Measurements from ENCODE around the gene DDX1.

DDX1 gene

DNA sequence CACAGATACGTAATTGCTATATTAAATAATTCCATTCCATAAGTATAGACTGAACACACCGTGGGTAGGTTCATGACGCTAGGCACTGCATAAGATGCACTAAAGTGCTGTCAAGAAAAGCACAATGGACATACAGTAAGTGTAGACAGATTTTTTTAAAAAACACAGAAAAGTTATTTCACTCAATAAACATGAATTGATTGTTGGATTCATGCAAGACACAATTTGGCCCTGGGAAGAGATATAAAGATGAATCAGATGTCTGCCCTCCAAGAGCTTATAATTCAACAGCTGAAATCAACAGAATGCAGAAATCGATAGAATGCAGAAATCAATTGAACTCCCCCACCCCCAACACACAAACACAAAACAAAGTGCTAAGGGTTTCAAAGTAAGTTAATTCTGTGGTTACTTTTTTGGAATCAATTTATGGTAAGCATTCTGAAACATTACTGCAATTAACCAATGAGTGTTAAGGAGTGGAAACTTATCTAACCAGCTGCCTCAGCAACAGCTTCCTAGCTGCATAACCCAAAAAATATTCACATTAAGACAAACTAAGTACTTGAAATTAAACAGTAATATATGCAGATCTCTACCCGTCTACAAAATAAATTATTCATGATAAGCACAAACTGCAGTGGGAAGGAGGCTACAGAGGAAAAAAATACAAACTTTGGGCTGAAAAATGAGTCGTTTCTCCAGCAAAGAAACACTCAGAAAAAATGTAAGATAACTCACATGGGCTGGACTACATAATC lies 32.1 kb upstream of the DDX1 start:
- Mint-ChIP-seq H3K4me3 (peak overlapping the region; percentile 42 to 98), H3K4me1 (peaks cover 44% of the 10 kb centered on the region), H3K27me3 (no peaks in the 10 kb centered on the region), H3K27ac (peak overlapping the region in 1 of 2 donors; percentile 45), H3K9me3 (peaks cover 0 to 4% of the 10 kb centered on the region in 2 donors)
- ATAC-seq (no peak), DNase-seq (no peak)

GRCh38 chr2:15560140-15560987 lies 31.3 kb upstream of the DDX1 start:
- peak; percentile 61 for ATAC-seq
- Mint-ChIP-seq H3K27ac (peak overlapping the region; percentile 92), H3K27me3 (no peaks in the 10 kb centered on the region), H3K4me1 (peaks cover 44% of the 10 kb centered on the region), H3K9me3 (peaks cover 0 to 4% of the 10 kb centered on the region in 2 donors), H3K4me3 (peak overlapping the region; percentile 98)
- peak in 1 of 2 donors; percentile 6 for DNase-seq

- peaks cover 44% of the 10 kb centered on the region for H3K4me1 Mint-ChIP-seq
- peaks cover 0 to 4% of the 10 kb centered on the region in 2 donors for H3K9me3 Mint-ChIP-seq
- no peaks in the 10 kb centered on the region for H3K27me3 Mint-ChIP-seq
- DNase-seq (peak; percentile 62 to 74), ATAC-seq (peak; percentile 90)
- peak within 1 kb of the TSS; percentile 92 to 95 for H3K27ac Mint-ChIP-seq
- H3K4me3 Mint-ChIP-seq: peak within 1 kb of the TSS; percentile 98
These were observed 30.6 kb upstream of the DDX1 start, which contains the start of gene NBAS for GRCh38 chr2:15560988-15561573. NBAS (minus strand) TSS chr2:15561334; CDS start chr2:15561304, 30 bp downstream.

DNA sequence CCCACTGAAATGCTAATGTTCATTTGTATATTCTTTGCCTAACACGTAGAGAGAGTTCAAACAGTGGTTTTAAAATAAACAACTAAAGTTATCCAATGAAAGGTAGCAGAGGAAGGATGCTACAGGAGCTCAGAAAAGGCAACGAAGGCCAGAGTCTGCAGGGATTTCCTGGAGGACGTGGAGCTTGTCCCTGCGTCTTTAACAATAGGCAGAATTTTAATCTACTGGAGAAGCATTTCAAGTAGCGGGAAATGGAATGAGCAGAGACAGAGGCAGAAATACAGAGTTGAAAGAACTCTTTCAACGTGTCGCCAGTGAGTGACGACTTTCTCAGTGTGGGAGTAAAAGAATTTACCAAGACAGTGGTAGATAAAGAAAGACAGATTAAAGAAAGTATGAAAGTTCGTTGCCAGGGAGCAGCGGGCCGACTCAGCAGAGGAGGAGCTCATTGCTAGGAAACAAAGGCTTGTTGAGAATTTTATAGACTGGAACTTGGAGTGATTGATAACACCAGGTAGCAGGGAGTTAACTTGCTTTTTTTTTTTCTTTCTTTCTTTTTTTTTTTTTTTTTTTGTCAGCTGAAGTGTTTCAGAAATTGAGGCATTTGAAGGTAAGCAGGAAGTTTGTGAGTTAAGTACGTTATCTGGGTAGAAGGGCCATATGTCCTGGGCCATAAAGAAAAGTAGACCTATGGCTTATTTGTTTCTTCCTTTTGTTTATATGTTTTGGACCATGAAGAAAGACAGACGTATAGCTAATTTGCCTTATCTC lies 29.9 kb upstream of the DDX1 start:
- Mint-ChIP-seq H3K27me3 (no peaks in the 10 kb centered on the region), H3K27ac (peak overlapping the region; percentile 92 to 95), H3K4me3 (peak overlapping the region; percentile 98), H3K9me3 (peaks cover 0 to 4% of the 10 kb centered on the region in 2 donors), H3K4me1 (peaks cover 44% of the 10 kb centered on the region)
- peak; percentile 42 for ATAC-seq
- peak; percentile 15 to 17 for DNase-seq

DNA sequence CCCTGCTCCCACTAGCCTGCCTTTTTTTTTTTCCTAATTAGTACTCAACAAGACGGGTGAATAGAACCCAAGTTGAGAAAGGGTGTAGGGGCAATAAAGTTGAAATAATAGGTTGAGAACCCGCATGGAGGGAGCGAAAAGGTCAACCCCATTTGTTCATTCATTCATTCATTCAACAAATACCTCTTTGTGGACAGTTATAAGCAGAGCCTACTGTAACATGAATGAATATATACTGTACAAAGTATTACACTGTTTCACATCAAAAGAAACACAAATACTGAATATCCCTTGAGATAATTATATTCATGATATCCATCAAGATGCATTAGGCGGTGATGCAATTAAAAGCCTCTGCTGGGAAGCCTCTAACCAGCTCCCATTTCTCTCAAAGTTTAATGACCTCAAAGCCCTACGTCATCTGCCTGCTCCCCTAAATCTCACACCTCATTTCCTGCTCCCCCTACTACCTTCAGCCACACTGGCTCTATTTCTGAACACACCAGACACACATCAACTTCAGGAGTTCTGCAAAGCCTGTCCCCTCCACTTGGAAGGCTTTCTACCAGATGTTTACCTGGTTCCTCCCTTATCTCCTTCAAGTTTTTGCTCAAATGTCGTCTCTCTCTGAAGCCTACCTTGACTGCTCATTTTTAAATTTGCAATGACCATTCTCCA lies 29.2 kb upstream of the DDX1 start:
- ATAC-seq (no peak), DNase-seq (no peak)
- H3K27me3 Mint-ChIP-seq: no peaks in the 10 kb centered on the region
- H3K27ac Mint-ChIP-seq: peak overlapping the region in 1 of 2 donors; percentile 92
- H3K9me3 Mint-ChIP-seq: peaks cover 0 to 4% of the 10 kb centered on the region in 2 donors
- H3K4me1 Mint-ChIP-seq: peaks cover 44% of the 10 kb centered on the region
- peak overlapping the region; percentile 98 for H3K4me3 Mint-ChIP-seq

GRCh38 chr2:15563227-15564100 lies 28.2 kb upstream of the DDX1 start:
- Mint-ChIP-seq H3K27me3 (no peaks in the 10 kb centered on the region), H3K27ac (peak overlapping the region in 1 of 2 donors; percentile 11), H3K9me3 (peaks cover 0 to 4% of the 10 kb centered on the region in 2 donors), H3K4me3 (no peak overlapping the region), H3K4me1 (peaks cover 39% of the 10 kb centered on the region)
- no peak for ATAC-seq
- no peak for DNase-seq

DNA sequence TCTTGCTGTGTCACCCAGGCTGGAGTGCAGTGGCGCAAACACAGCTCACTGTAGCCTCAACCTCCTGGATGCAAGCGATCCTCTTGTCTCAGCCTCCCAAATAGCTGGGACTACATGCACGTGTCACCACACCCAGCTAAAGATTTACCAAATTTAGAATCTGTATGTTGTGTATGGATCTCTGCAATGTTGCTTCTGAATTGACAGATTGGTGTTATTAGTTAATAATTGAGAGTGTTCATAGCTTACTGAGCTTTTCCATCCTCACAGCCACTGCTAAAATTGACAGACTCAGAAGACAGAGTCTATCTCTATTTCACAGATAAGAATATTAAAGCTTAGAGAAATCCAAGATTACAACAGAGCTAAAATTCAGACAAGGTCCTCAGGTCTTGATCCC lies 26.3 kb upstream of the DDX1 start:
- Mint-ChIP-seq H3K27me3 (no peaks in the 10 kb centered on the region), H3K4me1 (peaks cover 24% of the 10 kb centered on the region), H3K27ac (no peak overlapping the region), H3K4me3 (no peak overlapping the region), H3K9me3 (peaks cover 0 to 4% of the 10 kb centered on the region in 2 donors)
- DNase-seq (no peak), ATAC-seq (no peak)

DNA sequence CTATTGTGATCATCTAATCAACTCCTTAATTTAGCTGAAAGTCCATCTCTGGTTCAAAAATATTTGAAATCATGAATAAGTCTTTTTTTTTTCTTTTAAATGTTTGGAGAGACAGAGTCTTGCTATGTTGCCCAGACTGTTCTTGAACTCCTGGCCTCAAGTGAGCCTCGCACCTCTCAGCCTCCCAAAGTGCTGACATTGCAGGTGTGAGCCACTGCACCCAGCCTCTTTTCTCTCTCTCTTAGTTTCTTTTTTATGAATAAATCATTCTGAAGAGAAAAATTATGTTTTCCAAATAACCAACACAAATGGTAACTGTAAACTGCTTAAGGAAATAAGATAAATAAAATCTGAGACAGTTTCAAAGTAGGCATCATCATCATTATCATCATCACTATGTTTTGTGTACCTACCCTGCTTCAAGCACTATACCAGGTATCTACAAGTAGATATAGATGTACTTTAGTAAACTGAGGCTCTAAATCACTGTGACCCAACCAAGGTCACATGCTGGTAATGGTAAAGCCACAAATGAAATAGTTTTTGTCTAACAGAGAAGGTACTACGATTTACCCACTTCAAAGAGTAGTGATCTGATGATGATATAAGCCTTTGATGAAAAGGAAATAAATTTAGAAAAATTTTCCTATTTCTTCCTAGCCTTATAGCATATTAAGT lies 25.5 kb upstream of the DDX1 start:
- peaks cover 23% of the 10 kb centered on the region for H3K4me1 Mint-ChIP-seq
- ATAC-seq: no peak
- DNase-seq: no peak
- no peak overlapping the region for H3K27ac Mint-ChIP-seq
- H3K9me3 Mint-ChIP-seq: peaks cover 0 to 4% of the 10 kb centered on the region in 2 donors
- no peaks in the 10 kb centered on the region for H3K27me3 Mint-ChIP-seq
- no peak overlapping the region for H3K4me3 Mint-ChIP-seq

- DNase-seq (no peak), ATAC-seq (no peak)
- H3K27me3 Mint-ChIP-seq: no peaks in the 10 kb centered on the region
- H3K4me1 Mint-ChIP-seq: peaks cover 17% of the 10 kb centered on the region
- no peak overlapping the region for H3K4me3 Mint-ChIP-seq
- peaks cover 0 to 4% of the 10 kb centered on the region in 2 donors for H3K9me3 Mint-ChIP-seq
- no peak overlapping the region for H3K27ac Mint-ChIP-seq
These were observed 24.8 kb upstream of the DDX1 start for GRCh38 chr2:15566912-15567311.

DNA sequence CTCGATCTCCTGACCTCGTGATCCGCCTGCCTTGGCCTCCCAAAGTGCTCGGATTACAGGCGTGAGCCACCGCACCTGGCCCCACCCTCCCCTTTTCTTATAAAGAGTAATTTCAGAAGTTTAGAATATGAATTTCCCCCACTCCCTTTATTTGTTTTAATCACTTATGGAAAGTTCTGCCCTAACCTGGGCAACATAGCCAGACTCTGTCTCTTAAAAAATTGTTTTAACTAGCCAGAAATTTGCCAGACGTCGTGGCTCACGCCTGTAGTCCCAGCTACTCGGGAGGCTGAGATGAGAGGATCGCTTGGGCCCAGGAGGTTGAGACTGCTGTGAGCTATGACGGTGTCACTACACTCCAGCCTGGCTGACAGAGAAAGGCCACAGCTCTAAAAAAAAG lies 22.8 kb upstream of the DDX1 start:
- H3K27me3 Mint-ChIP-seq: no peaks in the 10 kb centered on the region
- no peaks in the 10 kb centered on the region for H3K4me1 Mint-ChIP-seq
- DNase-seq (no peak), ATAC-seq (no peak)
- H3K27ac Mint-ChIP-seq: no peak overlapping the region
- no peak overlapping the region for H3K4me3 Mint-ChIP-seq
- no peaks in the 10 kb centered on the region for H3K9me3 Mint-ChIP-seq

- Mint-ChIP-seq H3K27ac (no peak overlapping the region), H3K4me3 (no peak overlapping the region), H3K9me3 (no peaks in the 10 kb centered on the region), H3K27me3 (no peaks in the 10 kb centered on the region), H3K4me1 (no peaks in the 10 kb centered on the region)
- ATAC-seq (no peak), DNase-seq (no peak)
These were observed 21.6 kb upstream of the DDX1 start for GRCh38 chr2:15570104-15570503.

DNA sequence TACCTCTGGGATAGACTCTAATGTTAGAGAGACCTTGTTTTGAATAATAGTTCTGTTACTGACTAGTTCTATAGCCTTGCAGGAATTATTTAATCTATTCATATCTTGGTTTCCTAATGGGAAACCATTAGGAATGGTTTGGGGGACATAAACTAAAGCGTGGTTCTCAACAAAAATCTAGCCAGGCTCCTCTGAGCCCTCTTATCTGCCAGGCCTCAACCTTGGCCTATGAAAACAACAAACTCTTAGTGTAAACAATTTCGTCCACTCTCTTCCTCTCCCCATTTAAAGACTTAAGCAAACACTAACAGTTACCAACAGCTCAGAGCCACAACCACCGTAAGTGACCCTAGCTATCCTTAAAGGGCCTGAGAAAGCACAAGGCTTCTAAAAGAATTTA lies 19.9 kb upstream of the DDX1 start:
- Mint-ChIP-seq H3K27ac (no peak overlapping the region), H3K4me3 (no peak overlapping the region), H3K9me3 (no peaks in the 10 kb centered on the region), H3K27me3 (no peaks in the 10 kb centered on the region), H3K4me1 (no peaks in the 10 kb centered on the region)
- DNase-seq (no peak), ATAC-seq (no peak)

DNA sequence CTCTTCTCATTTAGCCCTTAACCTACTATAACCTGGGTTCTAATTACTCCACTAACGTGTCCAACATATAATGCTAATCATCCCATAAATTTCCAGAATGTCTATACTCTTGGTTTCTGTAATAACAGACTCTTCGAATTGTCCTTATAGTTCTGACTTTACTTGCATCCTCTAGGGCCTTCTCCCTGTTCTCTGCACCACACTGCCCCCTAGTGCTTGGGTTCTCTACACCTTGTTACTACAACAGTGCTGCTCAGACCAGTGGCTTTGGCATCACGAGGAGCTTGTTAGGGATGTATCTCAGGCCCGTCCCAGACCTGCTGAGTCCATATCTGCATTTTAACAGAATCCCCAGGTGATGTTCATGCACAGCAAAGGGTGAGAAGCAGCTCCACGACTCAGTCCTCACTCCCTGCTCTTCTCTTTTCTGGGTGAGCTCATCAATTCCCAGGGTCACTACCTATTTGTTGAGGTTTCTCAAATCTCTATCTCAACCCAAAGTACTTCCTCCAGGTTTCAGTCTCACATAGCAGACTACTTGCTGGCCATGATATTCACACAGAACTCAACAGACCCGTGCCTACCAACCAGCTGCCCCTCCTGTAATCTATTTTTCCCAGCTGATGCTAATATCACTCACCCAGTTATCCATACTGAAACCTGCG lies 14.5 kb upstream of the DDX1 start:
- Mint-ChIP-seq H3K4me1 (no peaks in the 10 kb centered on the region), H3K27me3 (peaks cover 5% of the 10 kb centered on the region), H3K9me3 (no peaks in the 10 kb centered on the region), H3K4me3 (no peak overlapping the region), H3K27ac (no peak overlapping the region)
- peak; percentile 78 to 82 for DNase-seq
- ATAC-seq: peak; percentile 94
